GM23248 (cell line): ENCODE data around the gene FER.

ENCODE experiments used
- EZH2 ChIP-seq: fragments of 200-600 bp; sonication (generic); IDR thresholded peaks from 2 replicates; pipeline ENCODE4 v1.6.1; 2018; ENCODE audit warnings: antibody characterized with exemption, mild to moderate bottlenecking; ENCODE audit not compliant: insufficient read depth, poor library complexity, severe bottlenecking
- EZH2phosphoT487 ChIP-seq: fragments of 200-600 bp; sonication (generic); IDR thresholded peaks from 2 replicates; pipeline ENCODE4 v1.6.1; 2018; ENCODE audit warnings: antibody characterized with exemption, moderate library complexity, mild to moderate bottlenecking, low read depth; ENCODE audit not compliant: insufficient read depth

- no peak for TF ChIP-seq EZH2phosphoT487
- no peak for TF ChIP-seq EZH2
Measured at GRCh38 chr5:109156885-109157284, 409.2 kb downstream of the FER start.
